Activated CD8-positive, alpha-beta T cell treated with anti-CD3 and anti-CD28 coated beads, Interleukin-2, amount 10 ng/mL, durations not matched to agents 7 days and 5 days (primary cell): ENCODE results near the gene CLNK. TPM values are rescaled to one million over a fixed set of nuclear protein-coding genes. Genes with fewer than 3 reads are reported as not detected.

Experiments
- ATAC-seq: fragments of 150-1000 bp; cut with Tn5 transposase; one replicate; pipeline ENCODE4 v1.10.0; 2021; ENCODE audit warnings: moderate library complexity
- CTCF ChIA-PET: fragments of 350-600 bp; sonication (Branson Sonifier 250); formaldehyde crosslinking; loops from one replicate; lab custom pipeline; 2021; ENCODE audit warnings: antibody characterized with exemption; lab: Charles Lee
- POLR2A ChIA-PET: fragments of 350-600 bp; sonication (Branson Sonifier 250); formaldehyde crosslinking; loops from one replicate; lab custom pipeline; 2021; ENCODE audit warnings: antibody characterized with exemption; lab: Charles Lee
- DNase-seq: peaks from one replicate; pipeline ENCODE4 v3.0.0-alpha.2; 2020
- H3K27ac Mint-ChIP-seq: one replicate; pipeline ENCODE4 v1.8.0; 2021; ENCODE audit warnings: mild to moderate bottlenecking, mixed read lengths
- H3K27me3 Mint-ChIP-seq: one replicate; pipeline ENCODE4 v1.8.0; 2021; ENCODE audit warnings: low read depth, mixed read lengths
- H3K36me3 Mint-ChIP-seq: one replicate; pipeline ENCODE4 v1.8.0; 2021; ENCODE audit warnings: low read depth, mixed read lengths
- H3K4me1 Mint-ChIP-seq: one replicate; pipeline ENCODE4 v1.8.0; 2021; ENCODE audit warnings: low read depth, mixed read lengths
- H3K4me3 Mint-ChIP-seq: one replicate; pipeline ENCODE4 v1.8.0; 2021; ENCODE audit warnings: mild to moderate bottlenecking, mixed read lengths
- H3K9me3 Mint-ChIP-seq: one replicate; pipeline ENCODE4 v1.8.0; 2022; ENCODE audit warnings: mixed read lengths; ENCODE audit not compliant: insufficient read depth
- total RNA-seq, 2 experiments: library from RNA; stranded (reverse); gene quantifications; one replicate each; pipeline ENCODE4 v1.2.3, GENCODE V29; 2021

Gene CLNK
- total RNA-seq, 2 experiments from 2014 or later: not detected

GRCh38 chr4:10437735-10438134 is 246.8 kb downstream of the CLNK start:
- DNase-seq (no peak), ATAC-seq (no peak)
- ChIA-PET CTCF (no interaction called here), POLR2A (no interaction called here)
- no peak overlapping the region for H3K4me3 Mint-ChIP-seq
- H3K27ac Mint-ChIP-seq: no peak overlapping the region
- peaks cover 8% of the 10 kb centered on the region for H3K36me3 Mint-ChIP-seq
- no peaks in the 10 kb centered on the region for H3K9me3 Mint-ChIP-seq
- H3K4me1 Mint-ChIP-seq: no peaks in the 10 kb centered on the region
- H3K27me3 Mint-ChIP-seq: no peaks in the 10 kb centered on the region

Other genes starting within 250 kb of the CLNK start
- gene ZNF518B, start 227.3 kb downstream of the CLNK start, total RNA-seq: 10 to 100 TPM; 16.5 to 19.4 TPM